Mammary epithelial cell (primary cell): ENCODE results near the gene KCNK15.

Experiments used
- EZH2 ChIP-seq: IDR thresholded peaks from 2 replicates; pipeline ENCODE4 v1.6.1; 2012; ENCODE audit warnings: low read length, inconsistent platforms, borderline replicate concordance
- TF ChIP-seq, protein P1 (sequence below), 2 donors: IDR thresholded peaks in 1 of 2; conservative IDR thresholded peaks in 1 of 2; 2 replicates each; pipeline ENCODE4 v1.5.1; 2011 to 2012; ENCODE audit warnings: inconsistent platforms in 2 of 2, low read length in 2 of 2, mild to moderate bottlenecking in 2 of 2, control low read depth in 1 of 2, low read depth in 1 of 2; ENCODE audit not compliant: insufficient read depth in 1 of 2; ENCODE audit errors: extremely low read depth in 1 of 2

DNA sequence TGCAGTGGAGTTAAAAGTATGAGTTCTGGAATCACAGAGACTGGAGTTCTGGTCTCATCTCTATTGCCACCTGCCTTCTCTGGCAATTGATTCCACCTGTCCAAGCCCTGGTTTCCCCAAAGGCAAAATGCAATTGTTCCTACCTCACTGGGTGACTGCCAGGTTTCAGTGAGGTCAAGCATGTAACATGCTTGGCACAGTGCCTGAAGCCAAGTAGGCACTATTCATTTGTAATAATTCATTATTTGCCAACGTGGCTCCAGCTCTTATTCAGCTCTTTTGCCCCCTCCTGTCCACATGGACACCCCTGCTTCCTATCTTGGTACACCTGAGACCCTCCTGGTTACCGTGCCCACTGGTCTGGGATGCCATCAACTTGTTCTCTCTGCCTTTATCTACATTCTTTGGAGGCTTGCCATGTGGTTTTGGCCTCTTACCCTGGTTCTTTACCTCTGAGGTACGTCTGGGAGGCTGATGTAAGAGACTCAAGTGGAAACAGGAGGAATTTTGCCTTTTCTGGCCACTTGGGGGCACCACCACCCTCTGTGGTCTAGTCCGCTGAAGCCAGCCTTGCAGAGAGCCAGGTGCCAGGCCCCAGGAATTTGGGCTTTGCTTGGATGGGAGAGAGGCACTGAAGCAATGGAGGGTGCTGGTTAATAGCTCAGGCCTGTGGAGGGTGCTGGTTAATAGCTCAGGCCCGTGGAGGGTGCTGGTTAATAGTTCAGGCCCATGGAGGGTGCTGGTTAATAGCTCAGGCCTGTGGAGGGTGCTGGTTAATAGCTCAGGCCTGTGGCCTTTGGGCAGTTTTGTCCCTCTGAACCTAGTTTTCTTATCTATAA lies 1.7 kb downstream of the KCNK15 start:
- TF ChIP-seq, protein P1, sequence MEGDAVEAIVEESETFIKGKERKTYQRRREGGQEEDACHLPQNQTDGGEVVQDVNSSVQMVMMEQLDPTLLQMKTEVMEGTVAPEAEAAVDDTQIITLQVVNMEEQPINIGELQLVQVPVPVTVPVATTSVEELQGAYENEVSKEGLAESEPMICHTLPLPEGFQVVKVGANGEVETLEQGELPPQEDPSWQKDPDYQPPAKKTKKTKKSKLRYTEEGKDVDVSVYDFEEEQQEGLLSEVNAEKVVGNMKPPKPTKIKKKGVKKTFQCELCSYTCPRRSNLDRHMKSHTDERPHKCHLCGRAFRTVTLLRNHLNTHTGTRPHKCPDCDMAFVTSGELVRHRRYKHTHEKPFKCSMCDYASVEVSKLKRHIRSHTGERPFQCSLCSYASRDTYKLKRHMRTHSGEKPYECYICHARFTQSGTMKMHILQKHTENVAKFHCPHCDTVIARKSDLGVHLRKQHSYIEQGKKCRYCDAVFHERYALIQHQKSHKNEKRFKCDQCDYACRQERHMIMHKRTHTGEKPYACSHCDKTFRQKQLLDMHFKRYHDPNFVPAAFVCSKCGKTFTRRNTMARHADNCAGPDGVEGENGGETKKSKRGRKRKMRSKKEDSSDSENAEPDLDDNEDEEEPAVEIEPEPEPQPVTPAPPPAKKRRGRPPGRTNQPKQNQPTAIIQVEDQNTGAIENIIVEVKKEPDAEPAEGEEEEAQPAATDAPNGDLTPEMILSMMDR (conservative IDR thresholded peaks at IDR 0.05 in 1 of 2, IDR thresholded peaks at IDR 0.05 in 1 of 2; ENCODE audit: extremely low read depth in 1 of 2, insufficient read depth in 1 of 2, low read depth in 1 of 2, low read length in 2 of 2) = peak; percentile 77 to 79
- TF ChIP-seq EZH2 = no peak
